Thyroid gland (tissue), 4 donors: Measurements from ENCODE around the gene RHBDF2. TPM values are rescaled to one million over a fixed set of nuclear protein-coding genes. Genes with fewer than 3 reads are reported as not detected.
A peak's percentile ranks its signal among the peaks of the same experiment; 100 is the strongest.

ENCODE experiments used
- DNase-seq, 2 donors: peaks; one replicate each; pipeline ENCODE4 v3.0.0-alpha.2; 2019
- H3K27ac ChIP-seq, 3 donors: fragments of 200-600 bp; sonication (generic); 1 replicate in 2 of 3; 2 replicates in 1 of 3; pipeline ENCODE4 v1.5.1; 2016 to 2019; ENCODE audit warnings: mild to moderate bottlenecking in 1 of 3, moderate library complexity in 1 of 3
- H3K27me3 ChIP-seq: fragments of 200-600 bp; sonication (generic); one replicate; pipeline ENCODE4 v1.5.1; 2019
- H3K36me3 ChIP-seq, 2 donors: fragments of 200-600 bp; sonication (generic); one replicate each; pipeline ENCODE4 v1.5.1; 2016 to 2019
- H3K4me1 ChIP-seq, 2 donors: fragments of 200-600 bp; sonication (generic); one replicate each; pipeline ENCODE4 v1.5.1; 2017 to 2019
- H3K4me3 ChIP-seq, 3 donors: fragments of 200-600 bp; sonication (generic); replicated peaks in 1 of 3; 1 replicate in 2 of 3; 2 replicates in 1 of 3; pipeline ENCODE4 v1.5.1; 2016; ENCODE audit warnings: mild to moderate bottlenecking in 1 of 3
- H3K9me3 ChIP-seq: fragments of 200-600 bp; sonication (generic); one replicate; pipeline ENCODE4 v1.5.1; 2017
- CTCF ChIP-seq, 6 experiments: fragments of 200-600 bp in 3 of 6; fragments of 450-650 bp in 3 of 6; sonication (generic) in 3 of 6; IDR thresholded peaks; one replicate each; pipeline ENCODE4 v1.5.1; 2016 to 2019; ENCODE audit warnings: antibody characterized with exemption in 6 of 6, mild to moderate bottlenecking in 2 of 6, inconsistent platforms in 1 of 6, moderate library complexity in 1 of 6
- POLR2A ChIP-seq, 2 donors: fragments of 450-650 bp; IDR thresholded peaks; one replicate each; pipeline ENCODE4 v1.6.1; 2017; ENCODE audit warnings: antibody characterized with exemption in 2 of 2, mild to moderate bottlenecking in 2 of 2, moderate library complexity in 1 of 2
- WGBS, 2 donors: methylation state at CpG; one replicate each; pipeline ENCODE4 v1.1.5; 2017; 5-methylcytosine and 5-hydroxymethylcytosine counted together
- intact Hi-C: fragments of 100-400 bp; cut with DNase I; formaldehyde crosslinking; loops from one replicate; pipeline ENCODE4 v1.15.1; 2023
- total RNA-seq, 4 donors: library from RNA; depleted of rRNA; stranded (reverse); fragments of >200 nt; gene quantifications; one replicate each; pipeline ENCODE4 v1.2.3, GENCODE V29; 2016

RHBDF2 gene
- total RNA-seq, 4 donors from 2014 or later: 16.4 to 31.1 (median 22.1) TPM

- intact Hi-C loops: no loop called here
- WGBS, 2 donors: 78 to 85% methylated on average over 10 to 30 of the region's 32 CpGs
- no peaks in the 10 kb centered on the region for H3K36me3 ChIP-seq
- H3K4me3 ChIP-seq: no peak overlapping the region
- H3K4me1 ChIP-seq: peaks cover 20 to 50% of the 10 kb centered on the region in 2 donors
- DNase-seq: no peak
- peak overlapping the region; percentile 89 to 95 (median 93) for H3K27ac ChIP-seq
- H3K9me3 ChIP-seq: no peaks in the 10 kb centered on the region
- no peaks in the 10 kb centered on the region for H3K27me3 ChIP-seq
- no peak for TF ChIP-seq POLR2A (IDR thresholded peaks at IDR 0.05)
- TF ChIP-seq CTCF (IDR thresholded peaks at IDR 0.05): no peak
Measured at GRCh38 chr17:76530811-76531485, 29.7 kb upstream of the RHBDF2 start.

DNA sequence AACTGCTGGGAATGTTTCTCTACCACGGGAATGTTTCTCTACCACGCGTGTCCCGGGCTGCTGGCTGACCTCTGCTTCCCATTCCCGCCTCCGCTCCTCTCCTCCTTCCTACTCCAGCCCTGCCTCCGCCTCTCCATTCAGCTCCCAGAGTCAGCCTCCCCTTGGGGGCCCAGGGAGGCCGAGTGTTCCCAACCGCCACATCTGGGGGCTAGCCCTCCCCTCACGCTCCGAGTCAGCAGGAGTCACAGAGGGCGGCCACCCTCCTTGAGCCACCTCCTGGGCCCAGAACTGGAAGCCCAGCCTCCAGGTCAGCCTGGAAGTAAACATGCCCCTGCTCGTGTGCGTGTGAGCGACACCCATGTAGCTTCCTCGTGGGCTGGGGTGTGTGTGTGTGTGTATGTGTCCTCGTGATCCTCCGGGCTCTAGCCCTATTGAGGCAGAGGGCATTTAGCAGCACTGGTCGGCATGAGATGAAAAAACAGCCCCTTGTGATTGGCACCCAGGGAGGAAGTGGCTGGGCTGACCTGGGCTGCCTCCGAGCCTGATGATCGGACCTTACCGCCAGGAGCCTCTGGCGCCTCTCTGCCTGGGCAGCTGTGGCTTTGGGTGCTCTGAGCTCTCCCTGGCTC is 29.0 kb upstream of the RHBDF2 start:
- Histone ChIP-seq H3K36me3 (no peaks in the 10 kb centered on the region), H3K9me3 (no peaks in the 10 kb centered on the region), H3K4me1 (peaks cover 21 to 55% of the 10 kb centered on the region in 2 donors), H3K27ac (peak overlapping the region; percentile 89 to 95 (median 93)), H3K4me3 (no peak overlapping the region), H3K27me3 (no peaks in the 10 kb centered on the region)
- intact Hi-C loops: no loop called here
- TF ChIP-seq CTCF (IDR thresholded peaks at IDR 0.05) (no peak), POLR2A (IDR thresholded peaks at IDR 0.05) (no peak)
- WGBS, 2 donors: 66 to 75% methylated on average over 20 to 22 of the region's 23 CpGs
- DNase-seq: peak; percentile 37 to 44

GRCh38 chr17:76529224-76530094 is 28.2 kb upstream of the RHBDF2 start:
- Histone ChIP-seq H3K4me3 (no peak overlapping the region), H3K27me3 (no peaks in the 10 kb centered on the region), H3K9me3 (no peaks in the 10 kb centered on the region), H3K36me3 (no peaks in the 10 kb centered on the region), H3K4me1 (peaks cover 24 to 63% of the 10 kb centered on the region in 2 donors), H3K27ac (peak overlapping the region; percentile 89 to 95 (median 93))
- 59 to 60% methylated on average over 15 to 17 of the region's 20 CpGs for WGBS, 2 donors
- intact Hi-C loops: loop anchor here (10.0 kb wide), 2 partner anchors 95 to 155 kb away; no protein-coding TSS in a partner anchor
- DNase-seq: peak; percentile 38 to 43
- TF ChIP-seq CTCF (IDR thresholded peaks at IDR 0.05) (no peak), POLR2A (IDR thresholded peaks at IDR 0.05) (no peak)

GRCh38 chr17:76528528-76529223 is 27.5 kb upstream of the RHBDF2 start:
- no peak for DNase-seq
- H3K4me1 ChIP-seq: peaks cover 24 to 66% of the 10 kb centered on the region in 2 donors
- 65 to 70% methylated on average over 30 to 31 of the region's 31 CpGs for WGBS, 2 donors
- TF ChIP-seq POLR2A (IDR thresholded peaks at IDR 0.05) (no peak), CTCF (IDR thresholded peaks at IDR 0.05) (no peak)
- H3K27me3 ChIP-seq: no peaks in the 10 kb centered on the region
- no peak overlapping the region for H3K4me3 ChIP-seq
- H3K36me3 ChIP-seq: no peaks in the 10 kb centered on the region
- intact Hi-C loops: loop anchor here (10.0 kb wide), 2 partner anchors 96 to 156 kb away; no protein-coding TSS in a partner anchor
- peak overlapping the region; percentile 89 to 95 (median 93) for H3K27ac ChIP-seq
- H3K9me3 ChIP-seq: no peaks in the 10 kb centered on the region
